GM19025 (cell line): ENCODE data around the gene S100A5.

Source experiments
- ATAC-seq: cut with Tn5 transposase; IDR thresholded peaks from one replicate; pipeline ENCODE4 v1.9.1; 2021; ENCODE audit warnings: mild to moderate bottlenecking, low read depth, moderate library complexity; ENCODE audit not compliant: unreplicated experiment

S100A5 gene

GRCh38 chr1:153513023-153513422, 27.7 kb downstream of the S100A5 start:
- no peak for ATAC-seq

- no peak for ATAC-seq
These were observed 29.7 kb downstream of the S100A5 start for GRCh38 chr1:153510984-153511410.

- ATAC-seq, result no peak
These were observed 30.9 kb downstream of the S100A5 start for GRCh38 chr1:153509729-153510354.

GRCh38 chr1:153509036-153509435, 31.7 kb downstream of the S100A5 start:
- ATAC-seq, result no peak

DNA sequence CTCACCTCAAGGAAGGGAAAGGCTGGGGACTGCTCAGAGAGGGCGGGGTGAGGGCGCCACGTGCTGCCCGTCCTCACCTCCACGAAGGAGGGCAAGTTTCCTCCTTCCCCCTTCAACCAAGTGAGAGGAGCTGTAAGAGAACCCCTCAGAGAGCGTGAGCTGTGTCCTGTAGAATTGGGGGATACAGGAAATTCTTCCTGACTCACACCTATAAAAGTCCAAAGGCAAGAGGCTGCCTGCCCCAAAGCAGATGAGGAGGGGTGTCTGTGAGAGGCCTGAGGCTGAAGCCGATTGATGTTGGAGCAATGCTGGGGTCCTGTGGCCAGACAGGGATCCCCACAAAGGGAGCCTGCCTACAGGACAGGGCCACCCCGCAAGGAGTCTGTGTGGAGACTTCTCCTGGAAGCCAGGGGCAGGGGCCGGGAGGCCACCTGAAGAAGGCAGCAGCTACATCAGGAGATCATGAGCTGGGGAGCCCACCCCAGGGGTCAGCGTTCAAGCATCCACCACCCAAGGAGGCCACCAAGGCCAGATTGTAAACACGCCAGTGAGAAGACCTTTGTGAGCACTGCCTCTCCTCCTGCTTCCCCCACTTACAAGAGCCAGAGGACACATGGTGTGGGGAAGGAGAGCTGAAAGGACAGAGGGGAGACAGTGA, 32.7 kb downstream of the S100A5 start:
- no peak for ATAC-seq

DNA sequence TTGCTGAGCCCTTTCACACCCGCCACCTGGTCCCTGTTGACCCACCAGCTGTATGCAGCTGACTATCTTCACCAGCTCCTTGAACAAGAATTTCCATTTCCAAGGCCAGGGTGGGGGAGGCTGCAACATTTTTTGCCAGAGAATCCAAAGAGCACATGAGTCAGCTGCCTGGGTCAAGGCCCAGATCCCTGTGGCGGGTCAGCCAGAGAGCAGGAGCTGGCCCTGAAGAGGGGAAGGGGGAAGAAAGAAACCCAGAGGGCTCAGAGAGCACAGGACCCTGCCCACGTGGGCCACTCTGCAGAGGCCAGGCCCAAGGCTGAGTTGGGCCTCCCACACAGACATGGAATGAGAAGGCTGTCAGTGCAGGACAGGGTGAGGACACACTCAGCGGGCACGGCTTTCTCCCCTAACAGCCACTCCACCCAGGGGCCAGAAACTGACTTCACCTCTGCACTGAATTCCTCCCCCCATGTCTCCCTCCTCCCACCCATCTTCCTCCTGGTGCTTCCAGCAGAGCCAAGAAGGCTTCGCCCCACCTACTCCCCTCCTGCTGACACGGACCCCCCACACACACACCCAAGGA, 33.8 kb downstream of the S100A5 start:
- no peak for ATAC-seq

DNA sequence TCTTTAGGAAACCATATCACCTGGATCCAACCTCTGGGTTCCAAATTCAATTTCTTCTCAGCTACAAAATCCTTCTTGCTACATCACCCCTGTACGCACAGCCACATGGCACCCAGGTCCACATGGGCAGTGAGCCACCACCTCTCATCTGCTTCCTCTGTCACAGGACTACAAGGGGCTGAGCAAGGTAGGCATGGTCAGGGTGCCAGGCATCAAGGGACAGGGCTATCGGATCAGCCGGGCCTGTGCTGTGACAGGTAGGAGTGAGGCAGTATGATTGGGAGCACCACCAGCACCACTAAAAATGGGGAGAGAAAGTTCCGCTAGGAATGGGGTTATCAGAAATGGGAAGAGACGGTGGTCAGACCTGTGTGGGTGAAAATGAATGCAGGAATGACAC, 34.3 kb downstream of the S100A5 start:
- ATAC-seq, result no peak

- ATAC-seq, result no peak
These were observed 35.2 kb downstream of the S100A5 start for GRCh38 chr1:153505576-153505975.

DNA sequence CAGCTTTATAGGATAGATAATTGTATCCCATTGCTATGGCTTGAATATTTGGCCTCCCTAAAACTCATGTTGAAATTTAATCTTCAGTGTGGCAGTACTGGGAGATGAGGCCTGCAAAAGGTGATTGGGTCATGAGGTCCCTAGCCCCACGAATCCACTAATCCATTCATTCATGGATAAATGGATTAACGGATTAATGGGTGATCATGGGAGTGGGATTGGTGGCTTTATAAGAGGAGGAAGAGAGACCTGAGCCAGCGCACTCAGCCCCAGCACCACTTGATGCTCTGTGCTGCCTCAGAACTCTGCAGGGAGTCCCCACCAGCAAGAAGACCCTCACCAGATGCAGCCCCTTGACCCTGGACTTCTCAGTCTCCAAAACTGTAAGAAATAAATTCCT, 37.0 kb downstream of the S100A5 start:
- ATAC-seq, result no peak

DNA sequence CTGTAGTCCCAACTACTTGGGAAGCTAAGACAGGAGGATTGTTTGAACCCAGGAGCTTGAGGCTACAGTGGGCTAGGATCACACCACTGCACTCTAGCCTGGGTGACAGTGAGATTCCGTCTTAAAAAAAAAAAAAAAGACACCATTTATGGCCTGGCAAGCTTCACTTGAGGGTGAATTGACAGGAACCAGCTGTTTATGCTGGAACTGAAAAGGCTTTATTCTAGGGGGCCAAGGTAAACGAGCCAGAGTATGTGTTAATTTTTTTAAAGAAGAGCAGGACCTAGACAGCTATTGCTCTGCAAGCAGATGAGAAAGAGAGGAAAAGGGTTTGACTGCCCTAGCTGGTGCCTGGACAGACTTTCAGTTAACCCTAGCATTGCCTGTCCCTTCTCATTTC, 42.0 kb downstream of the S100A5 start:
- ATAC-seq, result no peak

- ATAC-seq, result no peak
These were observed 45.2 kb downstream of the S100A5 start for GRCh38 chr1:153495536-153495935.

DNA sequence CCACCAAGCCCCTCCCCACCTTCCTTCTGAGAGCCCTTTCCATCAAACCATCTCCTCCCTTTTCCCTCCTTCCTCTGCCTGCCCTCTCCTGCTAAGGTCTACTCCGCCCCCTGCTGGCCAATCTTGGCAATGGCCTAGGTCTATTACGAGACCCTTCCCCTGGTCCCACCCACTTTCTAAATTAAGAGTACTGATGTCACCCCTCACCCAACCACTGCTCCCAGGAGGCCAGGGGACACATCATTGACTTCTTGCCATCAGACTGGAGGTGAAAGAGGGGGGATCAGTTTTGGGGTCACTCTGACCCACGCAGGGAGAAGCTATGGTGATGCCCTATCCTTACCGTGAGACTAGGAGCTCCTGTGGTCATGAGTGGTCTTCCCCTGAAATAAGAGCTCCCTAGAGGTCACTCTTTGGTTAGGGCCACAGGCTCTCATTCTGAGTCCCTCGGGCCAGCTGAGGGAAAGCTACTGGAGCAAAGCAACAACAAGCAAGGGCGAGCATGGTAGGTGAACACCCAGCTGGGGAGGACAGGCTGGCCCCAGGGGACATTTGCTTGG, 45.7 kb downstream of the S100A5 start:
- ATAC-seq, result no peak

DNA sequence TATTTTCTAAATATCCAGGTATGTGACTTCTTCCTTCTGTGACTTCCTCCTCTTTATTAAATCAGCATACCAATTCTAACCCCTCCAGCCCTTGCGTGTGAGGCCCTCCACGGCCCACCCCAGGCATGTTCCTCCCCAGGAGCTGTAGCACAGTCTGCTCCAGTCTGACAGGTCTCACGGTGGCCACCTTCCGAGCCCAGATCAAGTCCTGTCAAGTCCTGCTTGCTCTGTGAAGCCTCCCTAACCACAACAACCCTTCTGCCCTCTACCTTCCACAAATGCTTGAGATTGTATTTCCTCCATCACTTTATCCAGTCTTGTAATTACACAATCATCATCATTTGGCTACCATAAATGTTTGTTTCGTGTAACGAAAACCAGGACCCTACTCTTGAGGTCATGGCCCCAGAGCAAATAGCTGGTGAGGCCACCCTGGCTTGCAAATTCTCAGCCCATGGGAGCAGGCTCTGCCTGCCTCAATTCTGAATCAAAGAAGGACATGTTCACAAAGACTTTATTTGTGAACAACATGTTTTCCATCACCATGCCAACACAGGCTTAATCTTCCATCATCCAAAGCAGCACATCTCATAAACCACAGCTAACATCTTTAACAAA, 47.3 kb downstream of the S100A5 start:
- ATAC-seq, result no peak

- no peak for ATAC-seq
These were observed 50.3 kb downstream of the S100A5 start for GRCh38 chr1:153490272-153491051.

- no peak for ATAC-seq
These were observed 52.0 kb downstream of the S100A5 start for GRCh38 chr1:153488731-153489130.

DNA sequence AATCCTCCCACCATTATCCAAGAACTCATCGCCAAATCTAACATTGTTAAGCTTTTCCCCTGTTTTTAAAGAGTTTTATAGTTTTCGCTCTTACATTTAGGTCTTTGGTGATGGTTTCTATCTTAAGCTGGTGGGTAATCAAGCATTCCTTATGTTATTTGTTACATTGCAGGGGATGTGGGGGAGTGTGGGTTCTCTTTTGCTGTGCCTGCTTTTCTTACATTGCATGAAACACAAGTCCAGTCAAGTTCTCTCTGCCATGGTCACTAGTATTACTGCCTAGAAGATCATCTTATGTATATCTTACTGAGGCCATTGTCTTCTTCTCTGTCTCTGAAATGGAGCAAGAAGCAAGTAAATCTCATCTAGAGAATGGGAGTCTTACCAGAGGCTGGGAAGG, 53.0 kb downstream of the S100A5 start:
- no peak for ATAC-seq
